ENCODE measurements around the gene DHODH. TPM values are rescaled to one million over a fixed set of nuclear protein-coding genes. Genes with fewer than 3 reads are reported as not detected.

Gene DHODH
- total and polyA plus RNA-seq, 2 of the 4 experiments (the other 2 are of a cell fraction), result 3.2 to 4.1 TPM

- DNase-seq (no peak), ATAC-seq (ENCODE audit: low read depth) (no peak)
- Histone ChIP-seq H3K4me3 (ENCODE audit: insufficient read depth, low read depth, low read length) (no peak overlapping the region), H3K23ac (ENCODE audit: low read depth, low read length) (no peak overlapping the region), H3K14ac (replicated peaks; ENCODE audit: low read depth, low read length) (no peak overlapping the region), H3K79me1 (ENCODE audit: low read depth in 1 of 2, low read length in 2 of 2) (no peaks in the 10 kb centered on the region), H4K8ac (ENCODE audit: low read depth in 2 of 2, low read length in 2 of 2) (no peak overlapping the region), H3K4ac (ENCODE audit: low read depth, low read length) (no peak overlapping the region), H3K4me1 (ENCODE audit: control insufficient read depth, insufficient read depth, low read length) (no peaks in the 10 kb centered on the region), H3K27ac (ENCODE audit: insufficient read depth, low read length) (no peak overlapping the region), H2BK120ac (ENCODE audit: low read depth, low read length) (no peak overlapping the region), H3K56ac (ENCODE audit: extremely low read depth, insufficient read depth, low read length) (no peak overlapping the region), H2AK5ac (ENCODE audit: low read depth, low read length) (no peak overlapping the region), H3K36me3 (ENCODE audit: control insufficient read depth, insufficient read depth, low read length) (no peaks in the 10 kb centered on the region), H2AFZ (replicated peaks; ENCODE audit: low read length, poor library complexity) (no peak overlapping the region), H4K91ac (ENCODE audit: insufficient read depth, low read depth, low read length) (no peak overlapping the region), H3K9me3 (ENCODE audit: control insufficient read depth, insufficient read depth, low read length) (no peaks in the 10 kb centered on the region), H3K9ac (ENCODE audit: low read depth, low read length) (no peak overlapping the region), H2BK15ac (ENCODE audit: low read depth, low read length) (no peak overlapping the region), H3K27me3 (ENCODE audit: control insufficient read depth, insufficient read depth, low read length) (no peaks in the 10 kb centered on the region; the same call in none of the 2 replicates), H3K4me2 (ENCODE audit: low read depth, low read length) (no peak overlapping the region), H4K20me1 (ENCODE audit: insufficient read depth, low read length) (no peaks in the 10 kb centered on the region), H2BK5ac (ENCODE audit: low read depth, low read length, poor library complexity, severe bottlenecking) (no peak overlapping the region), H2BK20ac (ENCODE audit: low read depth, low read length) (no peak overlapping the region), H2AK9ac (replicated peaks; ENCODE audit: low read depth, low read length, poor library complexity) (no peak overlapping the region), H4K5ac (ENCODE audit: low read depth, low read length) (no peak overlapping the region), H3K9me1 (ENCODE audit: insufficient read depth, low read length) (no peaks in the 10 kb centered on the region), H3K18ac (ENCODE audit: low read depth, low read length) (no peak overlapping the region)
- WGBS, 2 experiments (ENCODE audit: extremely low coverage in 2 of 2, insufficient read length in 1 of 2), result no CpG with 5 or more reads among the region's 9 CpGs
- TF ChIP-seq MAFK (IDR thresholded peaks at IDR 0.05; ENCODE audit: low read depth, low read length), result no peak
- POLR2A ChIA-PET (ENCODE audit: unreplicated experiment), result no interaction called here
- dilution Hi-C loops (cut with HindIII; ENCODE audit: low sequenced_read_pairs, unreplicated experiment) (no loop called here), intact Hi-C loops (cut with micrococcal nuclease) (loop anchor here (5.0 to 10.0 kb wide), 2 partner anchors 66 to 198 kb away; partner anchors contain the start of gene IST1), in situ Hi-C loops (cut with MboI; ENCODE audit: low sequenced_read_pairs) (no loop called here)
- no TSS peak for BruUV-seq (replicated peaks)
- CTCF ChIA-PET, result no interaction called here
Measured at GRCh38 chr16:71963125-71963875, 45.2 kb upstream of the DHODH start.
